ENCODE results near the gene ARHGEF4. TPM values are rescaled to one million over a fixed set of nuclear protein-coding genes. Genes with fewer than 3 reads are reported as not detected.

ARHGEF4 gene
- total RNA-seq, 1 experiment from 2014 or later = 26.6 TPM

DNA sequence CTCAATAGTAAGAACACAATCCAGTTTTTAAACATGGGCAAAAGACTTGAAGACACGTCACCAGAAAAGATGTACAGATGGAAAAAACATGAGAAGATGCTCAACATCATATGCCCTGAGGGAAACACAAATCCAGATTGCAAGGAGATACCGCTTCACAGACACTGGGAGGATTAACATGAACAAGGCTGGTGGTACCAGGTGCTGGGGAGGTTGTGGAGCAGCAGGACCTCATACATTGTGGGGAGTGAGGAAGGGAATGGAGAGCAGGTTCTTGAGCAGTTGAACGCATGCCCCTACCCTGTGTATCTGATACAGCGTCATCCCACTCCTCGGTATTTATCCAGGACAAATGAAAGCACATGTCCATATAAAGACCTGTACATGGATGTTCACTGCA is 72.1 kb downstream of the ARHGEF4 start:
- Histone ChIP-seq H3K27me3 (ENCODE audit: insufficient read depth, low read length) (no peaks in the 10 kb centered on the region), H4K20me1 (ENCODE audit: insufficient read depth) (0 out of 2 replicates have a peak, but pooled peaks cover 3% of the 10 kb centered on the region), H3K9me2 (ENCODE audit: insufficient read depth) (no peaks in the 10 kb centered on the region), H3K27ac (ENCODE audit: low read depth, low read length) (no peak overlapping the region), H3K9ac (ENCODE audit: low read length) (no peak overlapping the region), H2AFZ (ENCODE audit: low read depth, low read length, poor library complexity, severe bottlenecking) (no peak overlapping the region), H3K36me3 (ENCODE audit: control insufficient read depth in 1 of 2, insufficient read depth in 2 of 2, low read length in 2 of 2) (no peaks in the 10 kb centered on the region), H3K4me3 (replicated peaks in 1 of 2; ENCODE audit: low read depth in 1 of 2, low read length in 2 of 2) (no peak overlapping the region), H3K4me2 (ENCODE audit: low read length) (no peak overlapping the region), H3K9me3 (ENCODE audit: control insufficient read depth in 1 of 2, insufficient read depth in 1 of 2, low read depth in 1 of 2, low read length in 2 of 2) (no peaks in the 10 kb centered on the region), H3K79me2 (ENCODE audit: insufficient read depth, low read length) (no peaks in the 10 kb centered on the region), H3K4me1 (ENCODE audit: control insufficient read depth in 1 of 2, insufficient read depth in 2 of 2, low read length in 2 of 2) (no peaks in the 10 kb centered on the region)
- TF ChIP-seq, protein P1, sequence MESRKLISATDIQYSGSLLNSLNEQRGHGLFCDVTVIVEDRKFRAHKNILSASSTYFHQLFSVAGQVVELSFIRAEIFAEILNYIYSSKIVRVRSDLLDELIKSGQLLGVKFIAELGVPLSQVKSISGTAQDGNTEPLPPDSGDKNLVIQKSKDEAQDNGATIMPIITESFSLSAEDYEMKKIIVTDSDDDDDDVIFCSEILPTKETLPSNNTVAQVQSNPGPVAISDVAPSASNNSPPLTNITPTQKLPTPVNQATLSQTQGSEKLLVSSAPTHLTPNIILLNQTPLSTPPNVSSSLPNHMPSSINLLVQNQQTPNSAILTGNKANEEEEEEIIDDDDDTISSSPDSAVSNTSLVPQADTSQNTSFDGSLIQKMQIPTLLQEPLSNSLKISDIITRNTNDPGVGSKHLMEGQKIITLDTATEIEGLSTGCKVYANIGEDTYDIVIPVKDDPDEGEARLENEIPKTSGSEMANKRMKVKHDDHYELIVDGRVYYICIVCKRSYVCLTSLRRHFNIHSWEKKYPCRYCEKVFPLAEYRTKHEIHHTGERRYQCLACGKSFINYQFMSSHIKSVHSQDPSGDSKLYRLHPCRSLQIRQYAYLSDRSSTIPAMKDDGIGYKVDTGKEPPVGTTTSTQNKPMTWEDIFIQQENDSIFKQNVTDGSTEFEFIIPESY (IDR thresholded peaks at IDR 0.05; ENCODE audit: extremely low read depth, insufficient replicate concordance, low read length) = no peak
- TF ChIP-seq RAD21 (IDR thresholded peaks at IDR 0.05; ENCODE audit: low read depth) (no peak), TCF7L2 (IDR thresholded peaks at IDR 0.05; ENCODE audit: borderline replicate concordance, extremely low read depth, insufficient read depth, insufficient read length) (no peak), ELF1 (IDR thresholded peaks at IDR 0.05; ENCODE audit: borderline replicate concordance, low read depth) (no peak), ZNF274 (IDR thresholded peaks at IDR 0.05; ENCODE audit: low read depth, low read length) (no peak), EZH2 (IDR thresholded peaks at IDR 0.05) (no peak), FOSL1 (IDR thresholded peaks at IDR 0.05; ENCODE audit: low read depth) (no peak), ZFX (IDR thresholded peaks at IDR 0.05) (no peak), EGR1 (IDR thresholded peaks at IDR 0.05; ENCODE audit: low read depth) (no peak), SRF (IDR thresholded peaks at IDR 0.05; ENCODE audit: low read depth) (no peak), YY1 (IDR thresholded peaks at IDR 0.05; ENCODE audit: extremely low read depth, insufficient replicate concordance, low read depth, low read length) (no peak), SIN3A (IDR thresholded peaks at IDR 0.05; ENCODE audit: low read depth) (no peak), CBX3 (IDR thresholded peaks at IDR 0.05; ENCODE audit: low read depth) (no peak), CEBPB (IDR thresholded peaks at IDR 0.05; ENCODE audit: low read depth) (no peak), SP1 (IDR thresholded peaks at IDR 0.05; ENCODE audit: low read depth) (no peak), POLR2AphosphoS5 (IDR thresholded peaks at IDR 0.05; ENCODE audit: low read depth, low read length) (no peak)
- TF ChIP-seq, protein P2, sequence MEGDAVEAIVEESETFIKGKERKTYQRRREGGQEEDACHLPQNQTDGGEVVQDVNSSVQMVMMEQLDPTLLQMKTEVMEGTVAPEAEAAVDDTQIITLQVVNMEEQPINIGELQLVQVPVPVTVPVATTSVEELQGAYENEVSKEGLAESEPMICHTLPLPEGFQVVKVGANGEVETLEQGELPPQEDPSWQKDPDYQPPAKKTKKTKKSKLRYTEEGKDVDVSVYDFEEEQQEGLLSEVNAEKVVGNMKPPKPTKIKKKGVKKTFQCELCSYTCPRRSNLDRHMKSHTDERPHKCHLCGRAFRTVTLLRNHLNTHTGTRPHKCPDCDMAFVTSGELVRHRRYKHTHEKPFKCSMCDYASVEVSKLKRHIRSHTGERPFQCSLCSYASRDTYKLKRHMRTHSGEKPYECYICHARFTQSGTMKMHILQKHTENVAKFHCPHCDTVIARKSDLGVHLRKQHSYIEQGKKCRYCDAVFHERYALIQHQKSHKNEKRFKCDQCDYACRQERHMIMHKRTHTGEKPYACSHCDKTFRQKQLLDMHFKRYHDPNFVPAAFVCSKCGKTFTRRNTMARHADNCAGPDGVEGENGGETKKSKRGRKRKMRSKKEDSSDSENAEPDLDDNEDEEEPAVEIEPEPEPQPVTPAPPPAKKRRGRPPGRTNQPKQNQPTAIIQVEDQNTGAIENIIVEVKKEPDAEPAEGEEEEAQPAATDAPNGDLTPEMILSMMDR (IDR thresholded peaks at IDR 0.05 in 2 of 3, conservative IDR thresholded peaks at IDR 0.05 in 1 of 3; ENCODE audit: borderline replicate concordance in 1 of 3, insufficient read depth in 1 of 3, low read depth in 2 of 3, low read length in 2 of 3) = no peak
- TF ChIP-seq, protein P3, sequence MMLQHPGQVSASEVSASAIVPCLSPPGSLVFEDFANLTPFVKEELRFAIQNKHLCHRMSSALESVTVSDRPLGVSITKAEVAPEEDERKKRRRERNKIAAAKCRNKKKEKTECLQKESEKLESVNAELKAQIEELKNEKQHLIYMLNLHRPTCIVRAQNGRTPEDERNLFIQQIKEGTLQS (IDR thresholded peaks at IDR 0.05) = no peak
- TF ChIP-seq, protein P4, sequence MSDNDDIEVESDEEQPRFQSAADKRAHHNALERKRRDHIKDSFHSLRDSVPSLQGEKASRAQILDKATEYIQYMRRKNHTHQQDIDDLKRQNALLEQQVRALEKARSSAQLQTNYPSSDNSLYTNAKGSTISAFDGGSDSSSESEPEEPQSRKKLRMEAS (IDR thresholded peaks at IDR 0.05) = no peak
- TF ChIP-seq, protein P5, sequence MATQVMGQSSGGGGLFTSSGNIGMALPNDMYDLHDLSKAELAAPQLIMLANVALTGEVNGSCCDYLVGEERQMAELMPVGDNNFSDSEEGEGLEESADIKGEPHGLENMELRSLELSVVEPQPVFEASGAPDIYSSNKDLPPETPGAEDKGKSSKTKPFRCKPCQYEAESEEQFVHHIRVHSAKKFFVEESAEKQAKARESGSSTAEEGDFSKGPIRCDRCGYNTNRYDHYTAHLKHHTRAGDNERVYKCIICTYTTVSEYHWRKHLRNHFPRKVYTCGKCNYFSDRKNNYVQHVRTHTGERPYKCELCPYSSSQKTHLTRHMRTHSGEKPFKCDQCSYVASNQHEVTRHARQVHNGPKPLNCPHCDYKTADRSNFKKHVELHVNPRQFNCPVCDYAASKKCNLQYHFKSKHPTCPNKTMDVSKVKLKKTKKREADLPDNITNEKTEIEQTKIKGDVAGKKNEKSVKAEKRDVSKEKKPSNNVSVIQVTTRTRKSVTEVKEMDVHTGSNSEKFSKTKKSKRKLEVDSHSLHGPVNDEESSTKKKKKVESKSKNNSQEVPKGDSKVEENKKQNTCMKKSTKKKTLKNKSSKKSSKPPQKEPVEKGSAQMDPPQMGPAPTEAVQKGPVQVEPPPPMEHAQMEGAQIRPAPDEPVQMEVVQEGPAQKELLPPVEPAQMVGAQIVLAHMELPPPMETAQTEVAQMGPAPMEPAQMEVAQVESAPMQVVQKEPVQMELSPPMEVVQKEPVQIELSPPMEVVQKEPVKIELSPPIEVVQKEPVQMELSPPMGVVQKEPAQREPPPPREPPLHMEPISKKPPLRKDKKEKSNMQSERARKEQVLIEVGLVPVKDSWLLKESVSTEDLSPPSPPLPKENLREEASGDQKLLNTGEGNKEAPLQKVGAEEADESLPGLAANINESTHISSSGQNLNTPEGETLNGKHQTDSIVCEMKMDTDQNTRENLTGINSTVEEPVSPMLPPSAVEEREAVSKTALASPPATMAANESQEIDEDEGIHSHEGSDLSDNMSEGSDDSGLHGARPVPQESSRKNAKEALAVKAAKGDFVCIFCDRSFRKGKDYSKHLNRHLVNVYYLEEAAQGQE (IDR thresholded peaks at IDR 0.05; ENCODE audit: low read depth) = no peak
- ChIA-PET RAD21 (ENCODE audit: low non-redundant PET in 1 of 2, low total read pairs in 2 of 2, uncharacterized antibody in 2 of 2, unreplicated experiment in 2 of 2) (no interaction called here), POLR2A (no interaction called here), CTCF (interaction anchor here (0.6 kb wide), 1 partner anchor 9 kb away, joined by 3 read pairs; no protein-coding TSS in a partner anchor)
- intact Hi-C loops (cut with micrococcal nuclease) = no loop called here
- no TSS peak for BruUV-seq (replicated peaks)
- ATAC-seq (no peak), DNase-seq (ENCODE audit: low read depth, low spot score) (no peak)

Measured in HCT116 (cell line).